ENCODE measurements around the gene PMS2. TPM values are rescaled to one million over a fixed set of nuclear protein-coding genes. Genes with fewer than 3 reads are reported as not detected.

The PMS2 gene
- total RNA-seq, 1 experiment from 2014 or later = 17.1 TPM

DNA sequence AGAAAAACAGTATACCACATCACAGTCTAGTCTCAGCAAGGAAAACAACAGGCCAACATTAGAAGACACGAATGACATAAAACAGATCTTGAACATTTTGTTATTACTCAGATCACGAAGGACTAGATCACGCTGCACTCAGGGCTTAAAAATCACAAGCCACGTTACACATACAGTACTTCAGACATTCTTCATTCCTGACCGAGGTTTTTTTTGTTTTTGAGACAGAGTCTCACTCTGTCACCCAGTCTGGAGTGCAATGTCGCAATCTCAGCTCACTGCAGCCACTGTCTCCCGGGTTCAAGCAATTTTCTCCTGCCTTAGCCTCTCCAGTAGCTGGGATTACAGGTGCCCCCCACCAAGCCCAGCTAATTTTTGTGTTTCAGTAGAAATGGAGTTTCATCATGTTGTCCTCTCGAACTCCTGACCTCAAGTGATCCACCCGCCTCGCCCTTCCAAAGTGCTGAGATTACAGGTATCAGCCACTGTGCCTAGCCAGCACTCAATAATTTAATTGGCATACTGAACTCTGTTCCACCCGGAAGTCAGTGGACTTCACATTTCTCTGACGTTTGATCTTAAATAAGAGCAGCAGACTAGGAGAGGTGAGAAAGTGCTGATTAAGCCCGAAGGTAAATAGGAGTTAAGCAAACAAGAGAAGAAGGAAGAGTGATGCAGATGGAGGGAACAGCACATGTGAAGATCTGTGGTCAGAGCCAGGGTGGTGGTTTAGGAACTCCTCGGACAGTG lies 3.7 kb upstream of the PMS2 start:
- peaks cover 4% of the 10 kb centered on the region; the same call in 1 of the 2 replicates for H3K79me2 ChIP-seq (ENCODE audit: insufficient read depth, low read length)
- no peak overlapping the region for H4K91ac ChIP-seq (ENCODE audit: insufficient read length, low read depth, low read length)
- H3K27ac ChIP-seq (ENCODE audit: insufficient read length, low read depth, low read length) = no peak overlapping the region

More for the DNA sequence above, 3.7 kb upstream of the PMS2 start:
- Mint-ChIP-seq H3K27ac (peak overlapping the region in 1 of 3 experiments; percentile 3; a peak in 2 of 7 replicates), H3K9me3 (no peaks in the 10 kb centered on the region), H3K27me3 (ENCODE audit: low read depth) (no peaks in the 10 kb centered on the region), H3K36me3 (ENCODE audit: insufficient read depth in 1 of 3, low read depth in 3 of 3) (peaks cover 45 to 64% (median 58%) of the 10 kb centered on the region in 3 experiments), H3K4me3 (no peak overlapping the region), H3K4me1 (peaks cover 9 to 19% of the 10 kb centered on the region in 2 experiments)
- Histone ChIP-seq H3K4me1 (ENCODE audit: insufficient read depth, low read length) (no peaks in the 10 kb centered on the region), H3K18ac (ENCODE audit: insufficient read length, low read depth, low read length) (no peak overlapping the region), H3K79me1 (ENCODE audit: insufficient read depth, low read depth, low read length, poor library complexity, severe bottlenecking) (peaks cover 11% of the 10 kb centered on the region), H2AK5ac (ENCODE audit: insufficient read length, low read length) (no peak overlapping the region), H2BK5ac (ENCODE audit: insufficient read length, low read length) (no peak overlapping the region), H3K23me2 (ENCODE audit: insufficient read length, low read depth, low read length, poor library complexity, severe bottlenecking) (peaks cover 2% of the 10 kb centered on the region), H2BK15ac (ENCODE audit: low read depth, low read length) (no peak overlapping the region), H3K9ac (ENCODE audit: extremely low read depth, insufficient read length, low read length) (no peak overlapping the region), H4K20me1 (ENCODE audit: control insufficient read depth, insufficient read depth, insufficient read length) (peaks cover 2% of the 10 kb centered on the region), H2BK20ac (ENCODE audit: low read depth, low read length, poor library complexity, severe bottlenecking) (no peak overlapping the region), H2AFZ (ENCODE audit: low read length) (no peak overlapping the region), H3K4me2 (ENCODE audit: insufficient read depth, insufficient read length, low read length) (no peak overlapping the region), H3K14ac (ENCODE audit: insufficient read depth, low read length) (no peak overlapping the region), H2BK12ac (ENCODE audit: insufficient read length, low read depth, low read length) (no peak overlapping the region), H3K4ac (ENCODE audit: low read depth, low read length) (no peak overlapping the region), H3K23ac (ENCODE audit: insufficient read length, low read depth, low read length) (no peak overlapping the region), H3K9me3 (ENCODE audit: control insufficient read depth, low read depth, low read length) (no peaks in the 10 kb centered on the region), H4K5ac (ENCODE audit: insufficient read length, low read depth, low read length) (no peak overlapping the region), H4K8ac (replicated peaks; ENCODE audit: insufficient read length, low read depth, low read length) (no peak overlapping the region), H3K56ac (ENCODE audit: insufficient read length, low read depth, low read length) (no peak overlapping the region), H3K27me3 (ENCODE audit: insufficient read depth, low read length) (no peaks in the 10 kb centered on the region), H3T11ph (ENCODE audit: low read length) (no peak overlapping the region), H2BK120ac (ENCODE audit: low read depth, low read length, poor library complexity, severe bottlenecking) (no peak overlapping the region)
- no CpG with 5 or more reads among the region's 14 CpGs for WGBS (ENCODE audit: extremely low coverage, insufficient read length, low lambda C conversion rate)
- DNase-seq = no peak
- TF ChIP-seq, protein P1, sequence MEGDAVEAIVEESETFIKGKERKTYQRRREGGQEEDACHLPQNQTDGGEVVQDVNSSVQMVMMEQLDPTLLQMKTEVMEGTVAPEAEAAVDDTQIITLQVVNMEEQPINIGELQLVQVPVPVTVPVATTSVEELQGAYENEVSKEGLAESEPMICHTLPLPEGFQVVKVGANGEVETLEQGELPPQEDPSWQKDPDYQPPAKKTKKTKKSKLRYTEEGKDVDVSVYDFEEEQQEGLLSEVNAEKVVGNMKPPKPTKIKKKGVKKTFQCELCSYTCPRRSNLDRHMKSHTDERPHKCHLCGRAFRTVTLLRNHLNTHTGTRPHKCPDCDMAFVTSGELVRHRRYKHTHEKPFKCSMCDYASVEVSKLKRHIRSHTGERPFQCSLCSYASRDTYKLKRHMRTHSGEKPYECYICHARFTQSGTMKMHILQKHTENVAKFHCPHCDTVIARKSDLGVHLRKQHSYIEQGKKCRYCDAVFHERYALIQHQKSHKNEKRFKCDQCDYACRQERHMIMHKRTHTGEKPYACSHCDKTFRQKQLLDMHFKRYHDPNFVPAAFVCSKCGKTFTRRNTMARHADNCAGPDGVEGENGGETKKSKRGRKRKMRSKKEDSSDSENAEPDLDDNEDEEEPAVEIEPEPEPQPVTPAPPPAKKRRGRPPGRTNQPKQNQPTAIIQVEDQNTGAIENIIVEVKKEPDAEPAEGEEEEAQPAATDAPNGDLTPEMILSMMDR (conservative IDR thresholded peaks at IDR 0.05) = no peak
